H1 (cell line): Measurements from ENCODE around the gene SPC24. TPM values are rescaled to one million over a fixed set of nuclear protein-coding genes. Genes with fewer than 3 reads are reported as not detected.

Experiments
- CTCF ChIA-PET: fragments of 300-600 bp; sonication (Branson Sonifier 250); formaldehyde crosslinking; loops from one replicate; lab custom pipeline; 2021; ENCODE audit not compliant: partially characterized antibody; lab: Charles Lee
- POLR2A ChIA-PET: fragments of 300-600 bp; sonication (Branson Sonifier 250); formaldehyde crosslinking; loops from one replicate; lab custom pipeline; 2021; ENCODE audit warnings: inconsistent platforms; ENCODE audit not compliant: partially characterized antibody; lab: Charles Lee
- DNase-seq, 2 experiments: peaks; one replicate each; pipeline versions ENCODE4 v3.0.0 to v3.0.0-alpha.2; 2010 to 2022; ENCODE audit warnings: low spot score in 2 of 2, low read depth in 1 of 2, mixed read lengths in 1 of 2
- FAIRE-seq: peaks from 2 replicates; lab custom pipeline; 2011; peaks lifted over from hg19 to GRCh38; lab: Jason Lieb, UNC
- H2AFZ ChIP-seq: 2 replicates; pipeline ENCODE4 v1.8.1; 2012; ENCODE audit warnings: low read length, inconsistent platforms
- H2AK5ac ChIP-seq: 2 replicates; pipeline ENCODE4 v1.6.1; 2013; ENCODE audit warnings: low read depth, low read length
- H2BK120ac ChIP-seq: replicated peaks from 2 replicates; pipeline ENCODE3; 2013; ENCODE audit warnings: low read depth, low read length, inconsistent platforms
- H2BK12ac ChIP-seq: 2 replicates; pipeline ENCODE4 v1.6.1; 2013; ENCODE audit warnings: low read depth, low read length
- H2BK15ac ChIP-seq: 2 replicates; pipeline ENCODE4 v1.6.1; 2013; ENCODE audit warnings: low read length
- H2BK20ac ChIP-seq: 2 replicates; pipeline ENCODE4 v1.6.1; 2013; ENCODE audit warnings: low read length
- H2BK5ac ChIP-seq: 2 replicates; pipeline ENCODE4 v1.6.1; 2013; ENCODE audit warnings: low read depth, low read length
- H3K14ac ChIP-seq: 2 replicates; pipeline ENCODE4 v1.6.1; 2013; ENCODE audit warnings: inconsistent platforms; ENCODE audit not compliant: insufficient read length
- H3K18ac ChIP-seq: 2 replicates; pipeline ENCODE4 v1.6.1; 2013; ENCODE audit warnings: low read length; ENCODE audit errors: extremely low read depth
- H3K23ac ChIP-seq: 2 replicates; pipeline ENCODE4 v1.6.1; 2013; ENCODE audit warnings: inconsistent platforms; ENCODE audit not compliant: insufficient read length
- H3K23me2 ChIP-seq: 2 replicates; pipeline ENCODE4 v1.6.1; 2013; ENCODE audit warnings: low read depth, low read length
- H3K27ac ChIP-seq: 2 replicates; pipeline ENCODE4 v1.6.1; 2011; ENCODE audit warnings: low read depth, low read length, inconsistent platforms
- H3K27me3 ChIP-seq, 4 experiments: replicated peaks in 1 of 4; 1 replicate in 1 of 4; 2 replicates in 3 of 4; pipeline versions ENCODE4 v1.6.1 to v1.8.1; 2011 to 2013; ENCODE audit warnings: low read length in 3 of 4, mild to moderate bottlenecking in 3 of 4, inconsistent platforms in 2 of 4, mixed read lengths in 2 of 4, moderate library complexity in 1 of 4; ENCODE audit not compliant: control insufficient read depth in 3 of 4, insufficient read depth in 3 of 4; ENCODE audit errors: extremely low read depth in 1 of 4
- H3K36me3 ChIP-seq, 4 experiments: 2 replicates each; pipeline versions ENCODE4 v1.6.1 to v1.8.1; 2011 to 2013; ENCODE audit warnings: mild to moderate bottlenecking in 4 of 4, low read length in 3 of 4, moderate library complexity in 2 of 4, control low read depth in 1 of 4, inconsistent platforms in 1 of 4; ENCODE audit not compliant: insufficient read depth in 4 of 4, control insufficient read depth in 2 of 4
- H3K4ac ChIP-seq: replicated peaks from 2 replicates; pipeline ENCODE3; 2013; ENCODE audit warnings: low read length, low read depth, mixed read lengths, inconsistent platforms; ENCODE audit not compliant: insufficient read length
- H3K4me1 ChIP-seq, 4 experiments: replicated peaks in 1 of 4; 1 replicate in 1 of 4; 2 replicates in 3 of 4; pipeline versions ENCODE4 v1.6.1 to v1.8.1; 2011 to 2013; ENCODE audit warnings: low read length in 3 of 4, inconsistent platforms in 2 of 4, mixed read lengths in 1 of 4; ENCODE audit not compliant: insufficient read depth in 4 of 4, control insufficient read depth in 3 of 4
- H3K4me2 ChIP-seq, 2 experiments: 2 replicates each; pipeline versions ENCODE4 v1.6.1 to v1.8.1; 2011 to 2013; ENCODE audit warnings: low read depth in 2 of 2, low read length in 2 of 2, control low read depth in 1 of 2, inconsistent platforms in 1 of 2, mild to moderate bottlenecking in 1 of 2; ENCODE audit not compliant: insufficient read depth in 1 of 2
- H3K4me3 ChIP-seq, 4 experiments: fragments of 200-600, 300-600 bp in 1 of 4; sonication (generic), shearing (Covaris generic), sonication (Bioruptor Twin) in 1 of 4; 2 replicates each; pipeline versions ENCODE4 v1.5.1 to v1.8.1; 2011 to 2016; ENCODE audit warnings: low read length in 4 of 4, low read depth in 3 of 4, control low read depth in 2 of 4, inconsistent platforms in 2 of 4, mild to moderate bottlenecking in 2 of 4, mixed read lengths in 1 of 4, moderate library complexity in 1 of 4; ENCODE audit not compliant: insufficient read depth in 2 of 4; ENCODE audit errors: extremely low read depth in 1 of 4
- H3K56ac ChIP-seq: replicated peaks from 2 replicates; pipeline ENCODE3; 2013; ENCODE audit warnings: low read depth, mild to moderate bottlenecking, mixed read lengths, low read length, inconsistent platforms; ENCODE audit not compliant: insufficient read length
- H3K79me1 ChIP-seq: 2 replicates; pipeline ENCODE4 v1.6.1; 2013; ENCODE audit warnings: low read depth, low read length, control low read depth
- H3K79me2 ChIP-seq, 2 experiments: 2 replicates each; pipeline versions ENCODE4 v1.6.1 to v1.8.1; 2012 to 2013; ENCODE audit warnings: low read length in 2 of 2, mild to moderate bottlenecking in 2 of 2, inconsistent platforms in 1 of 2; ENCODE audit not compliant: insufficient read depth in 2 of 2, control insufficient read depth in 1 of 2
- H3K9ac ChIP-seq, 4 experiments: replicated peaks in 1 of 4; 1 replicate in 1 of 4; 2 replicates in 3 of 4; pipeline versions ENCODE4 v1.6.1 to v1.8.1; 2011 to 2013; ENCODE audit warnings: low read depth in 3 of 4, low read length in 3 of 4, control low read depth in 2 of 4, mild to moderate bottlenecking in 2 of 4, moderate library complexity in 2 of 4, inconsistent platforms in 1 of 4; ENCODE audit errors: extremely low read depth in 1 of 4
- H3K9me3 ChIP-seq, 2 experiments: 2 replicates each; pipeline versions ENCODE4 v1.6.1 to v1.8.1; 2012 to 2013; ENCODE audit warnings: mild to moderate bottlenecking in 2 of 2, moderate library complexity in 2 of 2, control low read depth in 1 of 2, inconsistent platforms in 1 of 2, low read depth in 1 of 2, low read length in 1 of 2, mixed read lengths in 1 of 2; ENCODE audit not compliant: insufficient read depth in 2 of 2
- H4K20me1 ChIP-seq, 2 experiments: replicated peaks in 1 of 2; 2 replicates each; pipeline versions ENCODE3 to v1.8.1; 2011 to 2013; ENCODE audit warnings: inconsistent platforms in 2 of 2, low read length in 2 of 2, mild to moderate bottlenecking in 1 of 2; ENCODE audit not compliant: insufficient read depth in 2 of 2, control insufficient read depth in 1 of 2
- H4K5ac ChIP-seq: 2 replicates; pipeline ENCODE4 v1.6.1; 2013; ENCODE audit warnings: low read length, low read depth, mixed read lengths, inconsistent platforms; ENCODE audit not compliant: insufficient read length
- H4K8ac ChIP-seq: 2 replicates; pipeline ENCODE4 v1.8.0; 2013; ENCODE audit warnings: mild to moderate bottlenecking, moderate library complexity, low read length, inconsistent platforms; ENCODE audit not compliant: insufficient read depth; ENCODE audit errors: extremely low read depth
- H4K91ac ChIP-seq: replicated peaks from 2 replicates; pipeline ENCODE3; 2013; ENCODE audit warnings: low read length, mixed read lengths, inconsistent platforms; ENCODE audit not compliant: insufficient read length
- ATF2 ChIP-seq: IDR thresholded peaks from 2 replicates; pipeline ENCODE4 v1.6.1; 2012; ENCODE audit warnings: low read length, inconsistent platforms
- ATF3 ChIP-seq: IDR thresholded peaks from 2 replicates; pipeline ENCODE4 v1.6.1; 2011; ENCODE audit warnings: low read depth, mild to moderate bottlenecking, low read length; ENCODE audit not compliant: insufficient read depth
- BRCA1 ChIP-seq: IDR thresholded peaks from 2 replicates; pipeline ENCODE4 v1.6.1; 2012; ENCODE audit warnings: low read depth, low read length, improper control_type of control experiment
- FOSL1 ChIP-seq: IDR thresholded peaks from 2 replicates; pipeline ENCODE4 v1.6.1; 2011; ENCODE audit warnings: mild to moderate bottlenecking, low read depth, low read length, moderate library complexity; ENCODE audit not compliant: insufficient read depth
- MAFK ChIP-seq: IDR thresholded peaks from 2 replicates; pipeline ENCODE4 v1.6.1; 2012; ENCODE audit warnings: low read depth, mild to moderate bottlenecking, improper control_type of control experiment, low read length
- WGBS, 2 experiments: shearing (Covaris generic) in 1 of 2; methylation state at CpG; one replicate each; pipeline versions ENCODE4 v1.1.6 to v1.1.7; 2013 to 2015; ENCODE audit warnings: low lambda C conversion rate in 2 of 2, mixed read lengths in 2 of 2, inconsistent platforms in 1 of 2, low coverage in 1 of 2, missing lambda C conversion rate in 1 of 2; ENCODE audit not compliant: insufficient replicate concordance in 2 of 2, insufficient coverage in 1 of 2, insufficient read length in 1 of 2; ENCODE audit errors: extremely low coverage in 1 of 2, missing lambda C conversion rate in 1 of 2; 5-methylcytosine and 5-hydroxymethylcytosine counted together
- polyA plus RNA-seq, 7 experiments: library from polyadenylated mRNA; depleted of rRNA in 3 of 7; stranded (reverse) in 5 of 7; unstranded in 2 of 7; fragments of >200 nt in 5 of 7; fragments of 200-250 nt in 2 of 7; gene quantifications; 1 replicate in 5 of 7; 2 replicates in 1 of 7; 4 replicates in 1 of 7; pipeline versions ENCODE4 v1.2.1 to v1.2.3, GENCODE V29; 2011 to 2013; ENCODE audit warnings: missing spikeins in 2 of 7, mixed read lengths in 2 of 7
- total RNA-seq: library from RNA; stranded (reverse); fragmentation: NEBNext Ultra II Directional; extraction: Animal tissue kit (Norgen Biotek cat#: 25700); gene quantifications from 2 replicates; pipeline ENCODE4 v1.2.1, GENCODE V29; 2021

The SPC24 gene
- total and polyA plus RNA-seq, 2 of the 8 experiments (the other 6 are each of a cell fraction or from before 2014, with no cell fraction given), result 17.7 to 42.4 TPM

- Histone ChIP-seq H2AK5ac (no peak overlapping the region), H3K36me3 (peaks cover 39 to 91% (median 55%) of the 10 kb centered on the region in 4 experiments), H3K14ac (no peak overlapping the region), H3K4me2 (no peak overlapping the region), H4K20me1 (peaks cover 12 to 31% of the 10 kb centered on the region in 2 experiments), H3K27ac (no peak overlapping the region), H2BK120ac (no peak overlapping the region), H3K4me1 (peaks cover 0 to 3% (median 0%) of the 10 kb centered on the region in 4 experiments; a peak in 1 of 7 replicates), H3K56ac (no peak overlapping the region), H3K4me3 (no peak overlapping the region), H4K8ac (no peak overlapping the region), H3K23me2 (no peaks in the 10 kb centered on the region), H4K5ac (no peak overlapping the region), H2BK20ac (no peak overlapping the region), H3K27me3 (no peaks in the 10 kb centered on the region), H3K23ac (no peak overlapping the region), H3K18ac (no peak overlapping the region), H3K9me3 (no peaks in the 10 kb centered on the region), H2BK12ac (no peak overlapping the region), H3K79me2 (peaks cover 8 to 56% of the 10 kb centered on the region in 2 experiments), H3K9ac (no peak overlapping the region), H2BK5ac (no peak overlapping the region), H3K4ac (no peak overlapping the region), H4K91ac (no peak overlapping the region), H2AFZ (no peak overlapping the region), H3K79me1 (peaks cover 5% of the 10 kb centered on the region; the same call in 1 of the 2 replicates), H2BK15ac (no peak overlapping the region)
- ChIA-PET POLR2A (interaction anchor here (0.7 to 1.2 kb wide), 2 partner anchors 10 to 103 kb away, joined by 3 read pairs; no protein-coding TSS in a partner anchor), CTCF (interaction anchor here (0.6 to 1.7 kb wide), 4 partner anchors 25 to 159 kb away, joined by 3 to 6 read pairs (median 4); no protein-coding TSS in a partner anchor)
- FAIRE-seq (no peak), DNase-seq (no peak)
- WGBS, 2 experiments, result 94% methylated on average over 5 of the region's 5 CpGs; no CpG with 5 or more reads in 1 of the 2 experiments
- no peak for TF ChIP-seq BRCA1
- TF ChIP-seq MAFK, result no peak
- TF ChIP-seq ATF3, result no peak
- TF ChIP-seq FOSL1, result no peak
- TF ChIP-seq ATF2, result no peak
These were observed 54.5 kb downstream of the SPC24 start for GRCh38 chr19:11101057-11101456.
